Activated CD4-positive, CD25-positive, alpha-beta regulatory T cell (primary cell): ENCODE measurements around the gene NIT1.
"Not testable (repeated sequence)": the region's sequence is repeated elsewhere in the genome, so short reads cannot be mapped to it uniquely, and the experiment has no call there.

Experiments used
- DNase-seq, 4 experiments: peaks; one replicate each; lab custom pipeline; 2025; lab: John Stamatoyannopoulos, UW

Gene NIT1

GRCh38 chr1:161113915-161114314 lies 4.0 kb upstream of the NIT1 start:
- no peak for DNase-seq

DNA sequence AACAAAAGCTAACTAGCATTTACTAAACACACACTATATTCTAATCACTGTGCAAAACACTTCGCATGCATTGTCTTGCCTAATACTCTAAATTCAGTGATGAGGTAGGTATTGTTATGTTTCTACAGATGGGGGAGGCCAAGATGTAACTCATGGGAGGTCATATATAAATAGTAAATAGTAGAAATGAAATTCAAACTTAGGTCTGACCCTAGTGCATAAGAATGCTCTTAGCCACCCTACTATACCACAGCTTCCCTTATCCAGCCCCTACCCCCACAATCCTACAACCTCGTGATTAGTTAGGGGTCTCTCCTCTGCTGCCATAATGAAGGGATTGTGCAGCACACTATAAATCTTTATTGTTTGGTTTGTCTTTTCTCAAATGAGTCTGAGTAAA lies 3.3 kb upstream of the NIT1 start:
- DNase-seq: no peak

- DNase-seq: peak in 1 of 4 experiments; percentile 19
Observed at GRCh38 chr1:161115132-161115711, 2.7 kb upstream of the NIT1 start.

GRCh38 chr1:161115961-161116360 lies 1.9 kb upstream of the NIT1 start:
- not testable (repeated sequence) for DNase-seq

DNA sequence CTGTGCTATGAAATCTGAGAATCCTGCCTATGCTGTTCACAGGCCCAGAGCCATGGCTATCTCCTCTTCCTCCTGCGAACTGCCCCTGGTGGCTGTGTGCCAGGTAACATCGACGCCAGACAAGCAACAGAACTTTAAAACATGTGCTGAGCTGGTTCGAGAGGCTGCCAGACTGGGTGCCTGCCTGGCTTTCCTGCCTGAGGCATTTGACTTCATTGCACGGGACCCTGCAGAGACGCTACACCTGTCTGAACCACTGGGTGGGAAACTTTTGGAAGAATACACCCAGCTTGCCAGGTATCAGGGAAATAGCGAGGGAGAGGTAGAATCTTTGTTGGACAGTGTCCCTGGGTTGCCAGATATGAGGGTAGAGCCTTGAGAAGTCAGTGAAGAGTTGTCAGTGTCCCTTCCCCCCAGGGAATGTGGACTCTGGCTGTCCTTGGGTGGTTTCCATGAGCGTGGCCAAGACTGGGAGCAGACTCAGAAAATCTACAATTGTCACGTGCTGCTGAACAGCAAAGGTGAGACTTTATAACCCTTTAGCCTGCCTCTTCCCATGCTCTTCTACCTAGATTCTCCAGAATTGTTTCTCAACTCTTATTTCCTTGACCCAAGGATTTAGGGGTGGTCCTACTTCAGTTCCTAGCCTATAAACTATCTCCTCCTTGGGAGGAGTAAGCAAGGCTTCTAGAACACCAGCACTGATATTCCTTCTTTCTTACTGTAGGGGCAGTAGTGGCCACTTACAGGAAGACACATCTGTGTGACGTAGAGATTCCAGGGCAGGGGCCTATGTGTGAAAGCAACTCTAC lies 1.4 kb downstream of the NIT1 start:
- DNase-seq: peak in 3 of 4 experiments; percentile 12 to 20 (median 15)

GRCh38 chr1:161121042-161121650 lies 3.2 kb downstream of the NIT1 start:
- DNase-seq: no peak

GRCh38 chr1:161121834-161122233 lies 3.9 kb downstream of the NIT1 start:
- DNase-seq: no peak

- DNase-seq: no peak
Observed at GRCh38 chr1:161122967-161123366, 5.1 kb downstream of the NIT1 start.

DNA sequence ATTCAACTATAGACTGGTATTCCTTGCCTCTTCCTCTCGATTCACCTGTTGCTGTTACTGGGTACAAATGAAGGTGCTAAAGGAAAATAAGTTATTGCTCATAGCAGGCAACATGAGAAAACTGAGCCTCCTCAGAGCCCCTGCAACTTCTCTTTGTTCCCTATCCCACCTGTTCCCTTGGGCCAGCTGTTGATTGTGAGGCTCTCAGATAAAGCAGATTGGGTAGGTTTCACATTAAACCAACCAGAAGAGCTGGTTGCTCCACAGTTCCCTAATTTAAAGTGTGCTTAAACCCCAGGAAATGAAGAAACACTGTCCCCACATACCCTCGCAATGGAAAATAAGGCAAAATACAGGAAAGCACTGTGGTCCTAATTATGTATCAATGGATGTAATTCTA lies 9.7 kb downstream of the NIT1 start:
- DNase-seq: no peak

DNA sequence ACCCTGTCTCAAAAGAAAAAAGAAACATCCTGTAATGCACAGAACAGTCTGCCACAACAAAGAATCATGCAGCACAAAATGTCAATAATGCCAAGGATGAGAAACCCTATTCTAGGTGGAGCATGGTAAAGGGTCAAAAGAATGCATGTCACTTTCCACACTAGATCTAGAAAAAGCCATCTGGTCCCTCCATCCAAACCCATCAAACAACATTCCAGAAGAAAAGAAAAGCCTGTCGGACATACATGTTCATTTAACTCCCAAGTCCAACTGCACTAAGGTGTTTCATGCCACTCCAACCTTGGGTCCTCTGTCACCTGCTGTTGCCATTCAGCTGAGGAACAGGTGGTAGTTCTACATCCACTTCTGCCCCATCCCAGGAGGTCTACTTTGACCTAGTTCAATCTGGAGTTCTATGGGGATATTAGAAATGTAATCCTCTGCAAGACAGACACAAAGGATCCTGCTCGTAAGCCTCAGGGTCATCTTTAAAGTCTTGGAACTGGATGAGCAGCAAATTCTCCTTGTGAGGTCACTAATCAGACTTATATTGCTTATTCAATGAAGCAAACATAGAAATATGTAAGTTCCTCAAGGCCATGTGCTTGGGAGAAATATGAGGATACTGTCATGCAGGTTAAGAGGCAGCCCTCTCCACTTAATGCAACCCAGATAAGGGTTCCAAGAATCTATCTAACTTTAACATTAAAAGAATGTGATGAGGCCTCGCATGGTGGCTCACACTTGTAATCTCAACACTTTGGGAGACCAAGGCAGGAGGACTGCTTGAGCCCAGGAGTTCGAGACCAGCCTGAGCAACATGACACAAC lies 10.9 kb downstream of the NIT1 start:
- DNase-seq: no peak

- DNase-seq: no peak
Observed at GRCh38 chr1:161130266-161130665, 12.4 kb downstream of the NIT1 start.

- DNase-seq: no peak
Observed at GRCh38 chr1:161131523-161132409, 13.9 kb downstream of the NIT1 start.

DNA sequence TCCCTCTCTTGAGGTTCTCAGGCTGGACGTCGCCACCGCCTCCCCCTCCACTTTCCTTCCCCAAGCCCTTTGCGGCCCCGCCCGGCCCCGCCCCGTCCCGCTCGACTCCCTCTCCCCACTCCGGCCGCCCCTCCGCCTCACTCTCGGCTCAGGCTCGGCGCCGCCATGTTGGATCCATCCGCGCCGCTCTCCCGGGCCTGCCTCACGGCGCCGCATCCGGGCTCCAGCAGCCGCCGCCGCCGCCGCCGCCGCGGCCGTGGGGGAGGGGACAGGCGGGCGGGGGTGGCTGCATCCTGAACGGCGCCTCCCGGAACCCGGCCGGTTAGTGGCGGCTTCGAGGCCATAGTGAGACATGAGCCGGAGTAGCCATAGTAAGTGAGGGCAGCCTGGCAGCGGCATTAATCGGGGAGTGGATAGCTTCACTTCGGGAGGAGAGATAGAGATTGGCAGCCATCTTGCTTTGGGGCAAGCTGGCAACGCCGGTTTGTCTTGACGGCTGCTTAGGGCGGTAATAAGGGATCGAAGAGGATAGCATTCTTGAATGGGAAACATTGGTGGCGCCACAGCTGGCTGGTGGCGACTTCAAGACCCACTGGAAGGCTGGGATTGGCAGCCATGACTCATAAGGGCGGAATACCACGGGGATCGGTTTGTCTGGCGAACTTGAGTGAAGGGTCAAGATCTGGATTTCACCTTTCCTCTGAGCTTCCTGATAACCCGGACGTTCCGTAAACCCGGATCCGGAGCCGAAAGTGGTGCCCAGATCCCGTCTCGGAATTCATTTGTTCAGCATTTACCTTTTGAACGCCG lies 14.7 kb downstream of the NIT1 start, which contains the start of gene DEDD:
Gene DEDD (minus strand): TSS at position 258 of the 810 bp plus-strand sequence. CDS start 8,205 bp downstream, outside the sequence.
- DNase-seq: peak; percentile 63 to 80 (median 78)

- DNase-seq: no peak
Observed at GRCh38 chr1:161133220-161133740, 15.4 kb downstream of the NIT1 start.

GRCh38 chr1:161137881-161138280 lies 20.0 kb downstream of the NIT1 start:
- no peak for DNase-seq

DNA sequence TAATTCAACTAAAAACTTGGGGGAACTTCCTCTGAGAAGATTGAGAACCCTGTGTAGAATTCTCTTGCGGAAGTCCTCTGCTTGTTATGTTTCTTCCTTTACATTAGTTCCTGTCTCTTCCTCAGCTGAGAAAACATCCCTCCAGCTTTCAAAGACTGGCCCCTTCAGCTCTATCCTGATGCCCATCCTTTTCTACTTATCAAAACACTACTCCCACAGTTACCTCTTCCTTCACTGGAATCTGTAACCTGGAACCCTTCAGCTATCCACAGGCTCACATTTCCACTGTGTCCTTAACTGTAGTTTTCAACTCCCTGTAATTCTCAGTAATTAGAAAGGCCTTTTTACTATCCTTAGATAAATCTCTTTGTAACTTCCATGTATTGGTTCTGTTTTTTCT lies 20.5 kb downstream of the NIT1 start:
- DNase-seq: no peak

DNA sequence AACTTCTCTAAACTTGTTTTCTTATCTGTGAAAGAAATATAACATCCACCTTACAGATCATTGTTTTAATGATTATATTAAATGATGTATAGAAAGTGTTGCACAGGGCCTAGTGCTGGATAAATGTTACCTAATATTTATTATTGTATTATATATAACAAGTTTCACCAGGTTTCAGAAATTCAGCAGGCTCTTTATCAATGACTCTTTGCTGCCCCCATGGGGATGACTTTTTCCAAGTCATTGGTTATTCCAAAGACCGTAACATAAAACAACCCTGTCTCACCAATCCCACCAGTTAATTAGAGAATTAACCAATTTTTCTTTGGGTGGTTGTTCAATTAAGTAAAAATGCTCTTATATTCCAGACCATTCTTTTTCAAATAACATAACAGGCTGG lies 21.9 kb downstream of the NIT1 start:
- peak in 2 of 4 experiments; percentile 13 to 16 for DNase-seq

GRCh38 chr1:161140755-161141400 lies 23.0 kb downstream of the NIT1 start:
- no peak for DNase-seq

DNA sequence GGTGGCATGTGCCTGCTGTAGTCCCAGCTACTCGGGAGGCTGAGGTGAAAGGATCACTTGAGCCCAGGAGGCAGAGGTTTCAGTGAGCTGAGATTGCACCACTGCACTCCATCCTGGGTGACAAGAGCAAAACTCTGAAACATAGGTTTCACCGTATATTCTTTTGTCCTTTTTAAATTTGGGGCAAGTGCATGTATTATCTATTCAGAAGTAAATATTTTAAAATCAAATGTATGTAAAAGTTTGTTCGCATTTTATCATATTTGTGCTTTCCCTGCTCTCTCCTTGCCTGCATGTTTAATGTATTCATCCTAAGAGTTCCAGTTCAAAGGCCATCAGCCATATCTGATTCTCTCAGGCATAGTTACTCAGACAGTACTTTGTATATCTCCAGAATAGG lies 27.9 kb downstream of the NIT1 start:
- DNase-seq: no peak

- no peak for DNase-seq
Observed at GRCh38 chr1:161153176-161153575, 35.3 kb downstream of the NIT1 start.
